Measurements from ENCODE around the gene NPPB.
"Not testable (repeated sequence)": the region's sequence is repeated elsewhere in the genome, so short reads cannot be mapped to it uniquely, and the experiment has no call there.

The NPPB gene

GRCh38 chr1:11858613-11858967 is at the start of gene NPPB:
Gene NPPB (minus strand): TSS chr1:11858945. CDS start chr1:11858833, 112 bp downstream.
- no peak for DNase-seq

- DNase-seq, result peak; percentile 58
Observed at GRCh38 chr1:11908095-11908675, 49.4 kb upstream of the NPPB start.

GRCh38 chr1:11907275-11908094 is 48.7 kb upstream of the NPPB start:
- peak; percentile 76 for DNase-seq

- no peak for DNase-seq
Observed at GRCh38 chr1:11906870-11907269, 48.1 kb upstream of the NPPB start.

GRCh38 chr1:11904978-11905377 is 46.2 kb upstream of the NPPB start:
- no peak for DNase-seq

GRCh38 chr1:11904156-11904555 is 45.4 kb upstream of the NPPB start:
- not testable (repeated sequence) for DNase-seq

- DNase-seq, result no peak
Observed at GRCh38 chr1:11903210-11903609, 44.5 kb upstream of the NPPB start.

- DNase-seq, result not testable (repeated sequence)
Observed at GRCh38 chr1:11901446-11901845, 42.7 kb upstream of the NPPB start.

- no peak for DNase-seq
Observed at GRCh38 chr1:11898831-11899467, 40.2 kb upstream of the NPPB start.

GRCh38 chr1:11898086-11898785 is 39.5 kb upstream of the NPPB start:
- no peak for DNase-seq

- not testable (repeated sequence) for DNase-seq
Observed at GRCh38 chr1:11894501-11894900, 35.8 kb upstream of the NPPB start.

GRCh38 chr1:11893907-11894251 is 35.1 kb upstream of the NPPB start:
- DNase-seq, result peak; percentile 37

- DNase-seq, result no peak
Observed at GRCh38 chr1:11891433-11892186, 32.9 kb upstream of the NPPB start.

- DNase-seq, result no peak
Observed at GRCh38 chr1:11888877-11889208, 30.1 kb upstream of the NPPB start.

- DNase-seq, result no peak
Observed at GRCh38 chr1:11888206-11888876, 29.6 kb upstream of the NPPB start.

GRCh38 chr1:11887666-11888007 is 28.9 kb upstream of the NPPB start:
- no peak for DNase-seq

- DNase-seq, result no peak
Observed at GRCh38 chr1:11886986-11887665, 28.4 kb upstream of the NPPB start.

GRCh38 chr1:11885916-11886315 is 27.2 kb upstream of the NPPB start:
- DNase-seq, result no peak

- peak; percentile 19 for DNase-seq
Observed at GRCh38 chr1:11882814-11883538, 24.2 kb upstream of the NPPB start.

- no peak for DNase-seq
Observed at GRCh38 chr1:11881749-11882441, 23.1 kb upstream of the NPPB start.
